Left lung (tissue), 10 donors: ENCODE data around the gene RBBP9. TPM values are rescaled to one million over a fixed set of nuclear protein-coding genes. Genes with fewer than 3 reads are reported as not detected.
A peak's percentile ranks its signal among the peaks of the same experiment; 100 is the strongest.

Experiments
- ATAC-seq: fragments of 200-7000 bp; cut with Tn5 transposase; one replicate; pipeline ENCODE4 v1.9.1; 2020; ENCODE audit warnings: moderate library complexity
- DNase-seq, 4 donors: peaks; one replicate each; pipeline ENCODE4 v3.0.0-alpha.2; 2013 to 2020
- H3K27ac ChIP-seq, 2 donors: fragments of 200-600 bp; sonication (generic) in 1 of 2; one replicate each; pipeline versions ENCODE4 v1.5.0 to v1.8.0; 2020 to 2021
- H3K27me3 ChIP-seq, 2 donors: fragments of 200-600 bp; sonication (generic) in 1 of 2; one replicate each; pipeline versions ENCODE4 v1.5.0 to v1.8.0; 2020 to 2021
- H3K36me3 ChIP-seq, 2 donors: fragments of 200-600 bp; sonication (generic) in 1 of 2; one replicate each; pipeline versions ENCODE4 v1.5.0 to v1.8.0; 2020 to 2021
- H3K4me1 ChIP-seq, 2 donors: fragments of 200-600 bp; one replicate each; pipeline ENCODE4 v1.8.0; 2021
- H3K4me3 ChIP-seq, 2 donors: fragments of 200-600 bp; sonication (generic) in 1 of 2; one replicate each; pipeline versions ENCODE4 v1.5.0 to v1.8.0; 2020 to 2021; ENCODE audit warnings: mild to moderate bottlenecking in 1 of 2
- H3K9me3 ChIP-seq, 2 donors: fragments of 200-600 bp; sonication (generic) in 1 of 2; one replicate each; pipeline versions ENCODE4 v1.5.0 to v1.8.0; 2020 to 2021
- intact Hi-C, 2 donors: fragments of 100-400 bp; cut with DNase I; formaldehyde crosslinking; loops; one replicate each; pipeline versions ENCODE4 v1.11.2 to v1.14.2; 2022
- polyA plus RNA-seq, 6 donors: library from polyadenylated mRNA; unstranded; fragments of 120-200 nt; gene quantifications; one replicate each; pipeline ENCODE4 v1.2.1, GENCODE V29; 2013; ENCODE audit not compliant: insufficient read length in 6 of 6
- total RNA-seq, 2 donors: library from RNA; stranded (reverse); fragmentation: NEBNext Ultra II Directional; extraction: Animal tissue kit (Norgen Biotek cat#: 25700); gene quantifications; one replicate each; pipeline ENCODE4 v1.2.1, GENCODE V29; 2021
- TF ChIP-seq, protein P1 (sequence below), 2 donors: fragments of 200-600 bp; sonication (generic) in 1 of 2; IDR thresholded peaks; one replicate each; pipeline versions ENCODE4 v1.5.0 to v1.8.0; 2021; ENCODE audit warnings: antibody characterized with exemption in 2 of 2
- donor health status: DM: no; HTN: yes; CAD: no.
- donor health status: DM: no; HTN: no; CAD: no.

The RBBP9 gene
- total and polyA plus RNA-seq, 8 donors, result 17.5 to 37.2 (median 32.3) TPM

- Histone ChIP-seq H3K4me3 (no peak overlapping the region), H3K9me3 (no peaks in the 10 kb centered on the region), H3K27ac (no peak overlapping the region), H3K27me3 (no peaks in the 10 kb centered on the region), H3K4me1 (peaks cover 0 to 40% of the 10 kb centered on the region in 2 donors), H3K36me3 (peaks cover 0 to 80% of the 10 kb centered on the region in 2 donors)
- intact Hi-C loops, result no loop called here
- TF ChIP-seq, protein P1, sequence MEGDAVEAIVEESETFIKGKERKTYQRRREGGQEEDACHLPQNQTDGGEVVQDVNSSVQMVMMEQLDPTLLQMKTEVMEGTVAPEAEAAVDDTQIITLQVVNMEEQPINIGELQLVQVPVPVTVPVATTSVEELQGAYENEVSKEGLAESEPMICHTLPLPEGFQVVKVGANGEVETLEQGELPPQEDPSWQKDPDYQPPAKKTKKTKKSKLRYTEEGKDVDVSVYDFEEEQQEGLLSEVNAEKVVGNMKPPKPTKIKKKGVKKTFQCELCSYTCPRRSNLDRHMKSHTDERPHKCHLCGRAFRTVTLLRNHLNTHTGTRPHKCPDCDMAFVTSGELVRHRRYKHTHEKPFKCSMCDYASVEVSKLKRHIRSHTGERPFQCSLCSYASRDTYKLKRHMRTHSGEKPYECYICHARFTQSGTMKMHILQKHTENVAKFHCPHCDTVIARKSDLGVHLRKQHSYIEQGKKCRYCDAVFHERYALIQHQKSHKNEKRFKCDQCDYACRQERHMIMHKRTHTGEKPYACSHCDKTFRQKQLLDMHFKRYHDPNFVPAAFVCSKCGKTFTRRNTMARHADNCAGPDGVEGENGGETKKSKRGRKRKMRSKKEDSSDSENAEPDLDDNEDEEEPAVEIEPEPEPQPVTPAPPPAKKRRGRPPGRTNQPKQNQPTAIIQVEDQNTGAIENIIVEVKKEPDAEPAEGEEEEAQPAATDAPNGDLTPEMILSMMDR (IDR thresholded peaks at IDR 0.05), result no peak
- DNase-seq (no peak), ATAC-seq (no peak)
Observed at GRCh38 chr20:18515973-18516372, 18.9 kb upstream of the RBBP9 start.

DNA sequence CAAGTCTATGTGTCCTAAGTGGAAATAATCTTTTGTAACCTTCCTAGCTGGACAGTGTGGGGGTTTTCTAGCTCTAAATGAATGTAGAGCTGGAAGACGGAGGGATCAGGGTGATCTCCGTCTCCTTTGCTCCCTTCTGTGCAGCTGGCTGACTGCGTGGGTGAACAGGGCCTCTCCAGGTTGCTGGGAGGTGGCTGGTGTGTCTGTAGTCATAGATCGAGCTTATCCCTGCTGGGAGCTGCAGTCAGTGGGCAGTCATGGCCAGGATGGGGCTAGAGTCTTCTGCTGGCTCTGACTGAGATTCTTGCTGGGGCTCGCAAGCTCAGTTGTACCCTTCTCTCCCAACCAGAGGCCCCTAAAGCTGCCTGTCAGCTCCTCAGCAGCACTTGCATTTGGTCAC lies 17.1 kb upstream of the RBBP9 start:
- H3K4me3 ChIP-seq, result no peak overlapping the region
- no peaks in the 10 kb centered on the region for H3K9me3 ChIP-seq
- DNase-seq (no peak), ATAC-seq (no peak)
- H3K27ac ChIP-seq, result no peak overlapping the region
- intact Hi-C loops, result no loop called here
- H3K4me1 ChIP-seq, result peaks cover under 1 to 58% of the 10 kb centered on the region in 2 donors
- H3K36me3 ChIP-seq, result peaks cover 0 to 76% of the 10 kb centered on the region in 2 donors
- TF ChIP-seq, protein P1 (IDR thresholded peaks at IDR 0.05), result no peak
- no peaks in the 10 kb centered on the region for H3K27me3 ChIP-seq

DNA sequence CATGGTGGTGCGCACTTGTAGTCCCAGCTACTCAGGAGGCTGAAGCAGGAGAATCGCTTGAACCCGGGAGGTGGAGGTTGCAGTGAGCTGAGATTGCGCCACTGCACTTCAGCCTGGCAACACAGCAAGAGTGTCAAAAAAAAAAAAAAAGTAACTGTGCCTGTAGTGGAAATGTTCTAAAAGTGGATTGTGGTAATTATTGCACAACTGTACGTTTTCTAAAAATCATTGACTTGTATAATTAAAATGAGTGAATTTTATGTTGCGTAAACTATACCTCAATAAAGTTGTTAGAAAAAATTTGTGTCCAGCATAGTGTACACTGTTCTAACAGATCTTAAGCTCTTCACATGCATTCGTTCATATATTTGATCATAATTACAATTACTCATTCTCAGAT lies 16.2 kb upstream of the RBBP9 start:
- peak; percentile 59 for ATAC-seq

GRCh38 chr20:18511571-18511970 lies 14.5 kb upstream of the RBBP9 start:
- H3K36me3 ChIP-seq, result peaks cover 0 to 55% of the 10 kb centered on the region in 2 donors
- no peaks in the 10 kb centered on the region for H3K9me3 ChIP-seq
- ATAC-seq, result no peak
- H3K4me3 ChIP-seq, result no peak overlapping the region
- DNase-seq, result no peak
- intact Hi-C loops, result no loop called here
- no peaks in the 10 kb centered on the region for H3K27me3 ChIP-seq
- TF ChIP-seq, protein P1 (IDR thresholded peaks at IDR 0.05), result no peak
- peak overlapping the region in 1 of 2 donors; percentile 30 for H3K27ac ChIP-seq
- peaks cover 5 to 75% of the 10 kb centered on the region in 2 donors for H3K4me1 ChIP-seq

More for the DNA sequence above, 16.2 kb upstream of the RBBP9 start:
- H3K4me1 ChIP-seq, result peaks cover 5 to 67% of the 10 kb centered on the region in 2 donors
- no peaks in the 10 kb centered on the region for H3K9me3 ChIP-seq
- TF ChIP-seq, protein P1 (IDR thresholded peaks at IDR 0.05), result no peak
- no peak for DNase-seq
- H3K27ac ChIP-seq, result no peak overlapping the region
- H3K27me3 ChIP-seq, result no peaks in the 10 kb centered on the region
- peaks cover 0 to 68% of the 10 kb centered on the region in 2 donors for H3K36me3 ChIP-seq
- no peak overlapping the region for H3K4me3 ChIP-seq
- intact Hi-C loops, result no loop called here

- no peaks in the 10 kb centered on the region for H3K27me3 ChIP-seq
- DNase-seq (peak; percentile 98), ATAC-seq (peak; percentile 97)
- H3K27ac ChIP-seq, result peak within 1 kb of the TSS; percentile 96 to 99
- H3K4me3 ChIP-seq, result peak within 1 kb of the TSS; percentile 84 to 95
- peaks cover 5 to 53% of the 10 kb centered on the region in 2 donors for H3K4me1 ChIP-seq
- no peaks in the 10 kb centered on the region for H3K9me3 ChIP-seq
- H3K36me3 ChIP-seq, result peaks cover 0 to 15% of the 10 kb centered on the region in 2 donors
- TF ChIP-seq, protein P1 (IDR thresholded peaks at IDR 0.05), result no peak
- intact Hi-C loops, result no loop called here
Observed at GRCh38 chr20:18507218-18508191, 10.5 kb upstream of the RBBP9 start, which contains the start of gene SEC23B. SEC23B (plus strand) TSS chr20:18507940; CDS start chr20:18510836, 2,896 bp downstream.
